HG03469 (cell line): Measurements from ENCODE around the gene ITGB6.
A peak's percentile ranks its signal among the peaks of the same experiment; 100 is the strongest.

ENCODE experiments used
- ATAC-seq: cut with Tn5 transposase; IDR thresholded peaks from one replicate; pipeline ENCODE4 v1.9.1; 2021; ENCODE audit warnings: mild to moderate bottlenecking, moderate library complexity, moderate number of reproducible peaks; ENCODE audit not compliant: unreplicated experiment

ITGB6 gene

GRCh38 chr2:160199683-160200389 is at the start of gene ITGB6:
Gene ITGB6 (minus strand): TSS chr2:160200272. CDS start chr2:160200063, 209 bp downstream.
- no peak for ATAC-seq

- no peak for ATAC-seq
Measured at GRCh38 chr2:160247296-160248035, 47.4 kb upstream of the ITGB6 start.

- no peak for ATAC-seq
Measured at GRCh38 chr2:160246356-160246755, 46.3 kb upstream of the ITGB6 start.

GRCh38 chr2:160245614-160246155 is 45.6 kb upstream of the ITGB6 start:
- ATAC-seq: no peak

- ATAC-seq: no peak
Measured at GRCh38 chr2:160242893-160243564, 43.0 kb upstream of the ITGB6 start.

GRCh38 chr2:160241251-160242137 is 41.4 kb upstream of the ITGB6 start:
- no peak for ATAC-seq

- ATAC-seq: no peak
Measured at GRCh38 chr2:160239436-160239835, 39.4 kb upstream of the ITGB6 start.

GRCh38 chr2:160238392-160238791 is 38.3 kb upstream of the ITGB6 start:
- ATAC-seq: no peak

- no peak for ATAC-seq
Measured at GRCh38 chr2:160232905-160233475, 32.9 kb upstream of the ITGB6 start.

- ATAC-seq: no peak
Measured at GRCh38 chr2:160229591-160229990, 29.5 kb upstream of the ITGB6 start.

- no peak for ATAC-seq
Measured at GRCh38 chr2:160228141-160228917, 28.3 kb upstream of the ITGB6 start.

GRCh38 chr2:160227293-160227915 is 27.3 kb upstream of the ITGB6 start:
- no peak for ATAC-seq

GRCh38 chr2:160226367-160226766 is 26.3 kb upstream of the ITGB6 start:
- ATAC-seq: no peak

GRCh38 chr2:160225722-160226121 is 25.6 kb upstream of the ITGB6 start:
- ATAC-seq: no peak

- no peak for ATAC-seq
Measured at GRCh38 chr2:160224507-160224906, 24.4 kb upstream of the ITGB6 start.

- peak; percentile 94 for ATAC-seq
Measured at GRCh38 chr2:160224060-160224459, 24.0 kb upstream of the ITGB6 start.

GRCh38 chr2:160223560-160223959 is 23.5 kb upstream of the ITGB6 start:
- no peak for ATAC-seq

GRCh38 chr2:160222546-160223283 is 22.6 kb upstream of the ITGB6 start:
- no peak for ATAC-seq
